Neural cell (in vitro differentiated cells): ENCODE results near the gene CPNE5. TPM values are rescaled to one million over a fixed set of nuclear protein-coding genes. Genes with fewer than 3 reads are reported as not detected.

Experiments
- H2AFZ ChIP-seq: fragments of 200-600, 300-800 bp; sonication (generic), shearing (Covaris generic); 2 replicates; pipeline ENCODE4 v1.6.0; 2014; ENCODE audit warnings: low read depth, mild to moderate bottlenecking, antibody characterized with exemption, low read length, moderate library complexity
- H3F3A ChIP-seq: fragments of 200-600 bp; shearing (Covaris generic); 2 replicates; pipeline ENCODE4 v1.6.1; 2016; ENCODE audit warnings: mild to moderate bottlenecking, moderate library complexity, mixed read lengths, antibody characterized with exemption, low read length; ENCODE audit not compliant: insufficient read depth, poor library complexity, severe bottlenecking
- H3K27ac ChIP-seq: fragments of 200-600, 300-800 bp; sonication (generic), shearing (Covaris generic); 2 replicates; pipeline ENCODE4 v1.5.1; 2014; ENCODE audit warnings: mild to moderate bottlenecking, low read length, moderate library complexity
- H3K27me3 ChIP-seq: fragments of 300-800, 200-600 bp; sonication (generic), shearing (Covaris generic); 2 replicates; pipeline ENCODE4 v1.6.0; 2014; ENCODE audit warnings: mild to moderate bottlenecking, low read depth, low read length, moderate library complexity; ENCODE audit not compliant: insufficient read depth
- H3K36me3 ChIP-seq: fragments of 300-800, 200-600 bp; sonication (generic), shearing (Covaris generic); 2 replicates; pipeline ENCODE4 v1.5.1; 2014; ENCODE audit warnings: mild to moderate bottlenecking, antibody characterized with exemption, low read length, moderate library complexity; ENCODE audit not compliant: insufficient read depth
- H3K4me2 ChIP-seq: fragments of 300-800, 200-600 bp; sonication (generic), shearing (Covaris generic); 2 replicates; pipeline ENCODE4 v1.6.0; 2014; ENCODE audit warnings: mild to moderate bottlenecking, low read length
- H3K4me3 ChIP-seq: fragments of 300-800, 200-600 bp; sonication (generic), shearing (Covaris generic); 2 replicates; pipeline ENCODE4 v1.5.1; 2014; ENCODE audit warnings: mild to moderate bottlenecking, low read length, moderate library complexity
- H3K79me2 ChIP-seq: fragments of 200-600 bp; shearing (Covaris generic); replicated peaks from 2 replicates; pipeline ENCODE4 v1.6.0; 2014; ENCODE audit warnings: mild to moderate bottlenecking, low read length, moderate library complexity; ENCODE audit not compliant: insufficient read depth
- H3K9ac ChIP-seq: fragments of 300-800, 200-600 bp; sonication (generic), shearing (Covaris generic); 2 replicates; pipeline ENCODE4 v1.6.1; 2016; ENCODE audit warnings: mild to moderate bottlenecking, low read length, mixed read lengths
- H3K9me2 ChIP-seq: fragments of 200-600 bp; shearing (Covaris generic); 2 replicates; pipeline ENCODE4 v1.6.1; 2016; ENCODE audit warnings: mild to moderate bottlenecking, low read length, mixed read lengths; ENCODE audit not compliant: insufficient read depth
- H3K9me3 ChIP-seq: fragments of 200-600, 300-800 bp; sonication (generic), shearing (Covaris generic); 2 replicates; pipeline ENCODE4 v1.6.1; 2016; ENCODE audit warnings: mild to moderate bottlenecking, mixed run types, low read length, moderate library complexity, mixed read lengths
- H4K20me1 ChIP-seq: fragments of 200-600 bp; shearing (Covaris generic); 2 replicates; pipeline ENCODE4 v1.6.1; 2016; ENCODE audit warnings: mild to moderate bottlenecking, mixed run types; ENCODE audit not compliant: insufficient read depth
- EP300 ChIP-seq: fragments of 450-650 bp; conservative IDR thresholded peaks from 2 replicates; pipeline ENCODE4 v1.6.1; 2014; ENCODE audit warnings: antibody characterized with exemption, mild to moderate bottlenecking, moderate library complexity; ENCODE audit not compliant: poor library complexity, severe bottlenecking
- EZH2 ChIP-seq: fragments of 200-600, 300-800 bp; shearing (Covaris generic), sonication (generic); IDR thresholded peaks from 2 replicates; pipeline ENCODE4 v1.6.1; 2014; ENCODE audit warnings: antibody characterized with exemption, low read length, borderline replicate concordance, mild to moderate bottlenecking; ENCODE audit not compliant: insufficient read depth, poor library complexity, severe bottlenecking
- MXI1 ChIP-seq: fragments of 450-650 bp; conservative IDR thresholded peaks from 2 replicates; pipeline ENCODE4 v1.6.1; 2014; ENCODE audit warnings: antibody characterized with exemption, mild to moderate bottlenecking; ENCODE audit not compliant: poor library complexity, severe bottlenecking
- POLR2AphosphoS5 ChIP-seq: IDR thresholded peaks from 2 replicates; pipeline ENCODE4 v1.6.1; 2012
- RAD21 ChIP-seq: fragments of 450-650 bp; conservative IDR thresholded peaks from 2 replicates; pipeline ENCODE4 v1.6.1; 2014; ENCODE audit warnings: antibody characterized with exemption, mild to moderate bottlenecking, moderate library complexity
- SMC3 ChIP-seq: fragments of 450-650 bp; conservative IDR thresholded peaks from 2 replicates; pipeline ENCODE4 v1.6.1; 2014; ENCODE audit warnings: antibody characterized with exemption, mild to moderate bottlenecking, moderate library complexity; ENCODE audit not compliant: poor library complexity
- TAF1 ChIP-seq: IDR thresholded peaks from 2 replicates; pipeline ENCODE4 v1.6.1; 2012; ENCODE audit warnings: low read depth
- polyA plus RNA-seq: library from polyadenylated mRNA; depleted of rRNA; stranded (reverse); fragments of >200 nt; gene quantifications from 2 replicates; pipeline ENCODE4 v1.2.3, GENCODE V29; 2014
- TF ChIP-seq, protein P1 (sequence below): fragments of 450-650 bp; IDR thresholded peaks from 2 replicates; pipeline ENCODE4 v1.5.1; 2014; ENCODE audit warnings: antibody characterized with exemption, mild to moderate bottlenecking, moderate library complexity; ENCODE audit not compliant: poor library complexity, severe bottlenecking
- TF ChIP-seq, protein P2 (sequence below): IDR thresholded peaks from 2 replicates; pipeline ENCODE4 v1.6.1; 2012; ENCODE audit warnings: borderline replicate concordance

CPNE5 gene
- polyA plus RNA-seq, 1 donor from 2014 or later: 8.7 TPM

DNA sequence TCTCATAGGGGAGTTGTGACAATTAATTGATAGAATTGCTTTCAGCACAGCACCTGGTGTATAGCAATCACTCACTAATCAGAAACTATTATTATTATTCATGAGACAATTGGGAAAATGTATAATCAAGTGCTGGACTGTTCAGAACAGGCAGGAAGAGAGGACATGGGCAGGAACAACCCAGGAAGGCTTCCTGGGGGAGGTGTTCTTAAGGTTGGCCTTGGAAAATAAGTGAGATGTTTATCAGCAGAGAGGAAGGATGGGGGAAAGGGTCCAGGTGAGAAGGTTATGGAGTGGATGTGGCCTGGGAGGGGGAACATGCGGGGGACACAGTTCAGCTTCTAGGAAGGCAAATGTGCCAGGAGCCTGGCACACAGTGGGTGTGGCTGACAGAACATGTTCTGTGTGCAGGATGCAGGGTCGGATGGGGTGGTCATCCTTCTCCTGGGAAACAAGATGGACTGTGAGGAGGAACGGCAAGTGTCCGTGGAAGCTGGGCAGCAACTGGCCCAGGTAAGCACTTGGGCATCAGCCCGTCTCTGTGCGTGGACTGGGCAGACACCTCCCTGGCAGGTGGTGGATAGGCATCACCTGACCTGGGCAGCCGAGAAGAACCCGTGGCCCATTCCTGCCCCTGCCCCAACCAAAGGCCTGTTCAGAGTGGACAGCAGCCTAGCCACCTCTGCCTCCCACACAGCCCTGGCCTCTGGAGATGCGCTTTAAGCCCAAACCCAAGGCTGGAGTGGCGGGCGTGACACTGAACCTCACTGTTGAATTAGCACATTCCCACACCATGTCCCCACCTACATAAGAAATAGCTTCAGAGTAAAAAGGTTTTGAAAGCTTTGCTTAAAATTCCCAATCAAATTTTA is 110.7 kb downstream of the CPNE5 start:
- no peaks in the 10 kb centered on the region for H3K9me3 ChIP-seq
- no peak overlapping the region for H2AFZ ChIP-seq
- H3K79me2 ChIP-seq: no peaks in the 10 kb centered on the region
- no peaks in the 10 kb centered on the region for H3K36me3 ChIP-seq
- H3K4me3 ChIP-seq: no peak overlapping the region
- no peak overlapping the region for H3K9ac ChIP-seq
- no peaks in the 10 kb centered on the region for H4K20me1 ChIP-seq
- H3F3A ChIP-seq: no peaks in the 10 kb centered on the region
- TF ChIP-seq POLR2AphosphoS5 (no peak), EP300 (no peak)
- no peak overlapping the region for H3K27ac ChIP-seq
- no peaks in the 10 kb centered on the region for H3K27me3 ChIP-seq
- no peak overlapping the region for H3K4me2 ChIP-seq
- H3K9me2 ChIP-seq: no peaks in the 10 kb centered on the region

DNA sequence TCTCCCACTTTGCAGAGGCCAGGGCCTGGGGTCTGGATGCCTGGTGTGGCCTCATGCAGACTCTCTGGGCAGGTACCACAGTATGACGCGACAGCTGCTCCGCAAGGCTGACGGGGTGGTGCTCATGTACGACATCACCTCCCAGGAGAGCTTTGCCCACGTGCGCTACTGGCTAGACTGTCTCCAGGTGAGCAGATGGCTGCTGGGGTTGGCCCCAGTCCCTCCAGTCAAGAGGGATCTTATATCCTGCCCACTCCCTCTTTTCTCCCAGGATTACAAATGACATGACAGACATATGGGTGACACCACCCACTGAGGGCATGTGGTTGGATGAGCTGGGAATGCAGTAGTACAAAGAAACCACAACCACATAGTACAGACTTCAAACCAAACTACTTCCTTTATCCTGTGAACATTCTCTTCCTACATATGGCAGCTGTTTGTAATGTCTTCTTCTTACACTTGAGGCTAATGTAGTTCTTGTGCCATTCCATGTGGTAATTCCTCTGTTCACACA is 111.7 kb downstream of the CPNE5 start:
- Histone ChIP-seq H3K4me2 (no peak overlapping the region), H3K36me3 (no peaks in the 10 kb centered on the region), H3F3A (no peaks in the 10 kb centered on the region), H4K20me1 (no peaks in the 10 kb centered on the region), H2AFZ (no peak overlapping the region), H3K9ac (no peak overlapping the region), H3K4me3 (no peak overlapping the region), H3K27me3 (no peaks in the 10 kb centered on the region), H3K9me3 (no peaks in the 10 kb centered on the region), H3K9me2 (no peaks in the 10 kb centered on the region), H3K79me2 (no peaks in the 10 kb centered on the region), H3K27ac (no peak overlapping the region)
- TF ChIP-seq TAF1: no peak
- no peak for TF ChIP-seq EP300
- TF ChIP-seq, protein P1, sequence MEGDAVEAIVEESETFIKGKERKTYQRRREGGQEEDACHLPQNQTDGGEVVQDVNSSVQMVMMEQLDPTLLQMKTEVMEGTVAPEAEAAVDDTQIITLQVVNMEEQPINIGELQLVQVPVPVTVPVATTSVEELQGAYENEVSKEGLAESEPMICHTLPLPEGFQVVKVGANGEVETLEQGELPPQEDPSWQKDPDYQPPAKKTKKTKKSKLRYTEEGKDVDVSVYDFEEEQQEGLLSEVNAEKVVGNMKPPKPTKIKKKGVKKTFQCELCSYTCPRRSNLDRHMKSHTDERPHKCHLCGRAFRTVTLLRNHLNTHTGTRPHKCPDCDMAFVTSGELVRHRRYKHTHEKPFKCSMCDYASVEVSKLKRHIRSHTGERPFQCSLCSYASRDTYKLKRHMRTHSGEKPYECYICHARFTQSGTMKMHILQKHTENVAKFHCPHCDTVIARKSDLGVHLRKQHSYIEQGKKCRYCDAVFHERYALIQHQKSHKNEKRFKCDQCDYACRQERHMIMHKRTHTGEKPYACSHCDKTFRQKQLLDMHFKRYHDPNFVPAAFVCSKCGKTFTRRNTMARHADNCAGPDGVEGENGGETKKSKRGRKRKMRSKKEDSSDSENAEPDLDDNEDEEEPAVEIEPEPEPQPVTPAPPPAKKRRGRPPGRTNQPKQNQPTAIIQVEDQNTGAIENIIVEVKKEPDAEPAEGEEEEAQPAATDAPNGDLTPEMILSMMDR: no peak
- no peak for TF ChIP-seq SMC3
- TF ChIP-seq EZH2: no peak
- TF ChIP-seq, protein P2, sequence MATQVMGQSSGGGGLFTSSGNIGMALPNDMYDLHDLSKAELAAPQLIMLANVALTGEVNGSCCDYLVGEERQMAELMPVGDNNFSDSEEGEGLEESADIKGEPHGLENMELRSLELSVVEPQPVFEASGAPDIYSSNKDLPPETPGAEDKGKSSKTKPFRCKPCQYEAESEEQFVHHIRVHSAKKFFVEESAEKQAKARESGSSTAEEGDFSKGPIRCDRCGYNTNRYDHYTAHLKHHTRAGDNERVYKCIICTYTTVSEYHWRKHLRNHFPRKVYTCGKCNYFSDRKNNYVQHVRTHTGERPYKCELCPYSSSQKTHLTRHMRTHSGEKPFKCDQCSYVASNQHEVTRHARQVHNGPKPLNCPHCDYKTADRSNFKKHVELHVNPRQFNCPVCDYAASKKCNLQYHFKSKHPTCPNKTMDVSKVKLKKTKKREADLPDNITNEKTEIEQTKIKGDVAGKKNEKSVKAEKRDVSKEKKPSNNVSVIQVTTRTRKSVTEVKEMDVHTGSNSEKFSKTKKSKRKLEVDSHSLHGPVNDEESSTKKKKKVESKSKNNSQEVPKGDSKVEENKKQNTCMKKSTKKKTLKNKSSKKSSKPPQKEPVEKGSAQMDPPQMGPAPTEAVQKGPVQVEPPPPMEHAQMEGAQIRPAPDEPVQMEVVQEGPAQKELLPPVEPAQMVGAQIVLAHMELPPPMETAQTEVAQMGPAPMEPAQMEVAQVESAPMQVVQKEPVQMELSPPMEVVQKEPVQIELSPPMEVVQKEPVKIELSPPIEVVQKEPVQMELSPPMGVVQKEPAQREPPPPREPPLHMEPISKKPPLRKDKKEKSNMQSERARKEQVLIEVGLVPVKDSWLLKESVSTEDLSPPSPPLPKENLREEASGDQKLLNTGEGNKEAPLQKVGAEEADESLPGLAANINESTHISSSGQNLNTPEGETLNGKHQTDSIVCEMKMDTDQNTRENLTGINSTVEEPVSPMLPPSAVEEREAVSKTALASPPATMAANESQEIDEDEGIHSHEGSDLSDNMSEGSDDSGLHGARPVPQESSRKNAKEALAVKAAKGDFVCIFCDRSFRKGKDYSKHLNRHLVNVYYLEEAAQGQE: no peak
- no peak for TF ChIP-seq POLR2AphosphoS5
- TF ChIP-seq MXI1: no peak
- TF ChIP-seq RAD21: no peak
